Measurements from ENCODE around the gene TCP1.
A peak's percentile ranks its signal among the peaks of the same experiment; 100 is the strongest.
"Not testable (repeated sequence)": the region's sequence is repeated elsewhere in the genome, so short reads cannot be mapped to it uniquely, and the experiment has no call there.

Gene TCP1

DNA sequence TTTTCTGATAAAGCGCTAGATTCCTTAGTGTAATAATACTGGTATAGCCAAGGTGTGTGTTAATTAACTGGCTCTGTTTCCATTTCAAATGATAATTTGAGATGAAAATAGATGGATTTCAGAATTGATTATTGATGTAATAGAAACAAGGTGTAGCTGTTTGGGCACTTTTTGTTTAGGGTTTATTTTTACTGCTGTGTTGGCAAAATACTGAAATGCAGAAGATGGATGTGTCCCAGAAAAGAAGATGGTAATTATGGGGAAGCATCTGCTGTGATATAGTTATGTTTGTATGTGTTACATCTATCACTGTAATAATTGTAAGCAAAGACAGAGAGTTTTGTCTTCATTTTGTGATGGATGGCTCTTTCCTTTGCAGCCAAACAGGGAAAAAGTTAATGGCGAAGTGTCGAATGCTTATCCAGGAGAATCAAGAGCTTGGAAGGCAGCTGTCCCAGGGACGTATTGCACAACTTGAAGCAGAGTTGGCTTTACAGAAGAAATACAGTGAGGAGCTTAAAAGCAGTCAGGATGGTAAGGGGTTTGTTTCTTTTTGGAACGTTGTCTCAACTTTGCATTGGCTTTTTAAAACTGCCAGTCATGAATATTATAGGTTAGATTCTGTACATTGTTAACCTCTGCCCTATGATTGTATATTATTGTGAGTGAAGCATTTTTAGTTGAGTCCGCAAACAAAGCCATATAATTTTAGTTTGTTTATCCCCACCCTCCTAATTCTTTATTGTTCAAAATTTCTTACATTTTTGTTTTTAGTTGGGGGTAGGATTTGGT lies 36.1 kb downstream of the TCP1 start:
- TF ChIP-seq Cebpa-rat (IDR thresholded peaks at IDR 0.05), result no peak
- Histone ChIP-seq H3K4me3 (no peak overlapping the region), H3K4me1 (no peaks in the 10 kb centered on the region), H3K4me2 (no peak overlapping the region), H3K27me3 (no peaks in the 10 kb centered on the region), H4K20me1 (peaks cover 71% of the 10 kb centered on the region), H3K9ac (no peak overlapping the region), H3K27ac (no peak overlapping the region), H3K9me3 (no peaks in the 10 kb centered on the region), H3K36me3 (peaks cover 96% of the 10 kb centered on the region)

DNA sequence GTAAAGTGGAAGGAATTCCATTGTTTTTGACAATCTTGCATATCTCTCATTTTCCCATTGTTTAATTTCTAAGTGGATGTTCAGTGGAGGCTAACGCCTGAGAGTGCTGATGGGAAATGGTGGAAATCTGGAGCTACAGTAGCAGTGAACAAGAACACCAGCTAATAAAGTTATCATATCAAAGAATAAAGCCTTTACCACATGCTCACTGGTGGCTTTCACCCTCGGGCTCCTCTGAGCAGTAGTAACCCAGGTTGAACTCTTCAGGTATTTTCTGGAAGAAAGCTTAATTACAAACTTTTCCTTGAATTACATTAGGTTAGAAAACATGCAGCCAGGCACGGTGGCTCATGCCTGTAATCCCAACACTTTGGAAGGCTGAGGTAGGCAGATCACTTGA lies 38.0 kb downstream of the TCP1 start:
- peaks cover 96% of the 10 kb centered on the region for H3K36me3 ChIP-seq
- no peaks in the 10 kb centered on the region for H3K9me3 ChIP-seq

DNA sequence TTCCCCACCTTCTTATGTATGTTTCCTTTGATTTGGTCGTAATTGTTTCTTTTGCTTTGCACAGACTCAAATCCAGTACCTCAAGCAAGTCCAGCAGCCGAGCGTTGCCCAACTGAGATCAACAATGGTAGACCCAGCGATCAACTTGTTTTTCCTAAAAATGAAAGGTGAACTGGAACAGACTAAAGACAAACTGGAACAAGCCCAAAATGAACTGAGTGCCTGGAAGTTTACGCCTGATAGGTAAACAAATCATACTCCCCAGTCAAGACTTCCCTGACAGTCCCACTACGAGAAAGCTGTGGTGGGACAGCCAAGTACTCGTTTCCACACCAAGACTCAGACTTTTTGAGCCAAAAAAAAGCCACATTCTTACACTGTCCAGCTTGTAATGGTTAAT lies 41.3 kb downstream of the TCP1 start:
- H3K36me3 ChIP-seq, result peaks cover 98% of the 10 kb centered on the region
- not testable (repeated sequence) for H3K9me3 ChIP-seq, H3K4me3 ChIP-seq, H3K27ac ChIP-seq, H3K27me3 ChIP-seq, H3K4me1 ChIP-seq, H3K4me2 ChIP-seq, H3K9ac ChIP-seq
- peaks cover 91% of the 10 kb centered on the region for H4K20me1 ChIP-seq

More for the DNA sequence above, 38.0 kb downstream of the TCP1 start:
- Histone ChIP-seq H3K4me3 (no peak overlapping the region), H3K4me2 (no peak overlapping the region), H4K20me1 (peaks cover 86% of the 10 kb centered on the region), H3K27ac (no peak overlapping the region), H3K27me3 (no peaks in the 10 kb centered on the region), H3K4me1 (no peaks in the 10 kb centered on the region), H3K9ac (no peak overlapping the region)
- TF ChIP-seq Cebpa-rat (IDR thresholded peaks at IDR 0.05), result no peak

DNA sequence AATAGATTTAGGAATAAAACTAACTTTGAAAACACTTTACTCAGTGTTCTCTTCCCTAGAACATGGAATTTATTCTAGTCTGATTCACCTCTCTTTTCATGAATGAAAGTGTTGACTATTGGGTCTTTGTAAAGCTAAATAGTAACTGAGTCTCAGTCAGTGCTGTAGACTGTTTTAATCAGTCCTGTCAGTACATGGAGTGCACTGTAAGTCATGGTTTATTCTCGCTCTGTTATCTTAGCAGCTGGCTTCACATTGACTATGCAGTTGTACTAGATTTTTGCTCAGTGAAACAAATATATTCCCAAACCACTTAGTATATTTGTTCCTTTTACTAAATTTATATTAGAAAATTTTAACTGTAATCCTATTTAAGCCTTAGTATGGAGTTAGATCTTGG lies 42.6 kb downstream of the TCP1 start:
- no peaks in the 10 kb centered on the region for H3K4me1 ChIP-seq
- H3K4me2 ChIP-seq, result no peak overlapping the region
- H3K36me3 ChIP-seq, result peaks cover 98% of the 10 kb centered on the region
- H3K9ac ChIP-seq, result no peak overlapping the region
- H3K27ac ChIP-seq, result no peak overlapping the region
- H3K4me3 ChIP-seq, result no peak overlapping the region
- no peaks in the 10 kb centered on the region for H3K27me3 ChIP-seq
- TF ChIP-seq Cebpa-rat (IDR thresholded peaks at IDR 0.05), result no peak
- no peaks in the 10 kb centered on the region for H3K9me3 ChIP-seq
- peaks cover 91% of the 10 kb centered on the region for H4K20me1 ChIP-seq

DNA sequence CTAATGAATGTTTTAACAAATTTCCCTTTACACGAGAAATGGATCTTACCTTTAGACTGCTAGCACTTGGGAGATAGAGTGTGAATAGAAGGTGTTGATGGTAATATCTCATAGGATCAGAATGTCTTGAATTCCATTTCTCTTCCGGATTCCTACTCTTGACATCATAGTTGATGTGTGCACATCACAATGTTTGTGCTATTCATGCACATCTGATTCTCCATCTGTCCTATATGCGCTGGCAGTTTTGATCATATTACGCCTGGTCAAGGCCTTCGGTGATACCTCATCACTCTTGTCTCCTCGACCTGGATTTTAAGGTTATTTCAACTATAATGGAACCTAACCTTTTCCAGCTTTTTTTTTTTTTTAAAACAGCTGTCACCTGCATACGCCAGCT lies 44.3 kb downstream of the TCP1 start:
- no peaks in the 10 kb centered on the region for H3K9me3 ChIP-seq
- H3K9ac ChIP-seq, result no peak overlapping the region
- no peak overlapping the region for H3K4me2 ChIP-seq
- no peak overlapping the region for H3K27ac ChIP-seq
- TF ChIP-seq Cebpa-rat (IDR thresholded peaks at IDR 0.05), result no peak
- H4K20me1 ChIP-seq, result peaks cover 96% of the 10 kb centered on the region
- H3K27me3 ChIP-seq, result no peaks in the 10 kb centered on the region
- H3K36me3 ChIP-seq, result peaks cover 99% of the 10 kb centered on the region
- H3K4me1 ChIP-seq, result no peaks in the 10 kb centered on the region
- no peak overlapping the region for H3K4me3 ChIP-seq

DNA sequence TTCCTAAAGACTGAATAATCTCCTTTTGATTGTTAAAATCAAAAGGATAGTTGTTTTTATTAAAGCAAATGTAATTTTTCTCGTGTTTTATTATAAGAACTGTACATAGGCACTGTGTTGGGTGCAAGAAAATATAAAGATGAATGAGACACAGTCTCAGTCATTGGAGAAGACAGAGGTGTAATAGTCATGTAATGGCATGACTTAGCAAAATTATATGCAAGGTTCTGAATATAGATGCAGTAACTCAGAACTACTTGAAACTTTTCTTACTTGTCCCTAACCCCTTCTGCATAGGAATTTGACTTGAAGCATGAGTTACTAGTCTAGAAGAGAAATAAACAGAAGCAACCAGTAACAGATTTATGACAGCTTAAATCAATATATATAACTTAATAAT lies 47.2 kb downstream of the TCP1 start:
- Histone ChIP-seq H3K27me3 (no peaks in the 10 kb centered on the region), H3K36me3 (peaks cover 99% of the 10 kb centered on the region), H3K27ac (no peak overlapping the region), H3K9ac (no peak overlapping the region), H3K9me3 (no peaks in the 10 kb centered on the region), H3K4me3 (no peak overlapping the region), H4K20me1 (peaks cover 100% of the 10 kb centered on the region), H3K4me2 (no peak overlapping the region), H3K4me1 (no peaks in the 10 kb centered on the region)
- no peak for TF ChIP-seq Cebpa-rat (IDR thresholded peaks at IDR 0.05)

DNA sequence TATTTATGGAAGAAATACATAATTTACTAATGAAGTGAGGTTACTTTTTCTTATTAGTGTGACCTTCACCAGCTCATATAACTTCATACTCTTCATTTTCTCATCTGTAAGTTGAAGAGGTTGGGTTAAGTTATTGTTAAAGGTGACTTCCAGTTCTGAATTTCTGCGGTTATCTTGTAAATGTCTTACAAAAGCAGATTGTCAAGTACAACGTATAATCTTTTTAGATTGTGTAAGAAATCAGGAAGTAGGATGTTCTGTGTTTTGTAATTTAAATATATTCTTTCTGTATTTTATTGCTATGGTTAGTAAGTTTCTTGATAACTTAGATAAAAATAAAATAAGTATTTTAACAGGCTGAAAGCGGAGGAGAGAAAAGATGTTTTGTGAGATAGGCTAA lies 50.1 kb downstream of the TCP1 start:
- no peak overlapping the region for H3K4me3 ChIP-seq
- no peaks in the 10 kb centered on the region for H3K27me3 ChIP-seq
- no peaks in the 10 kb centered on the region for H3K9me3 ChIP-seq
- H3K27ac ChIP-seq, result no peak overlapping the region
- H3K36me3 ChIP-seq, result peaks cover 86% of the 10 kb centered on the region
- TF ChIP-seq Cebpa-rat (IDR thresholded peaks at IDR 0.05), result no peak
- H3K9ac ChIP-seq, result no peak overlapping the region
- peaks cover 100% of the 10 kb centered on the region for H4K20me1 ChIP-seq
- no peak overlapping the region for H3K4me2 ChIP-seq
- no peaks in the 10 kb centered on the region for H3K4me1 ChIP-seq

DNA sequence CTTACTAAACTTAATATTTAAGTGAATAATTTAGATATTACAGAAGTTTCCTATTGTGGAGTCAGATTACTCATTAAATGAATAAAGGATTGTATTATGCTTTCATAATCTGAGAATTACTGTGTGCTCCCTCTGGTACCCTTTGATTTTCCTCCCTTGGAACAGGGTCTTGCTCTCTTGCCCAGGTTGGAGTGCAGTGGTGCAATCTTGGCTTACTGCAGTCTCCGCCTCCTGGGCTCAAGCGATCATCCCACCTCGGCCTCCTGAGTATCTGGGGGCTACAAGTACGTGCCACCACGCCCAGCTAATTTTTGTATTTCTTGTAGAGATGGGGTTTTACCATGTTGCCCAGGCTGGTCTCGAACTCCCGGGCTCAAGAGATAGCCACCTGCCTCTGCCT lies 52.5 kb downstream of the TCP1 start:
- Histone ChIP-seq H3K36me3 (peaks cover 72% of the 10 kb centered on the region), H3K4me3 (no peak overlapping the region), H4K20me1 (peaks cover 100% of the 10 kb centered on the region), H3K9ac (no peak overlapping the region), H3K4me2 (no peak overlapping the region), H3K27ac (no peak overlapping the region), H3K4me1 (no peaks in the 10 kb centered on the region), H3K27me3 (no peaks in the 10 kb centered on the region), H3K9me3 (no peaks in the 10 kb centered on the region)
- no peak for TF ChIP-seq Cebpa-rat (IDR thresholded peaks at IDR 0.05)

DNA sequence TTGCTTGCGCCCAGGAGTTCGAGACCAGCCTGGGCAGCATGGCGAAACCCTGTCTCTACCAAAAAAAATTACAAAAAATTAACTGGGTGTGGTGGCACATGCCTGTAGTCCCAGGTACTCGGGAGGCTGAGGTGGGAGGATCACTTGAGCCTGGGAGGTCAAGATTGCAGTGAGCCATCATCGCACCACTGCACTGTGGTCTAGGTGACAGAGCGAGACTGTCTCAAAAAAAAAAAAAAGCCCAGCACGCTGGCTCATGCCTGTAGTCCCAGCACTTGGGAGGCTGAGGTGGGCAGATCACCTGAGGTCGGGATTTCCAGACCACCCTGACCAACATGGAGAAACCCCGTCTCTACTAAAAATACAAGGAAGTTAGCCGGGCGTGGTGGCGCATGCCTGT lies 56.0 kb downstream of the TCP1 start:
- not testable (repeated sequence) for H3K4me2 ChIP-seq, H3K27me3 ChIP-seq, H3K27ac ChIP-seq, H3K4me3 ChIP-seq, H3K9ac ChIP-seq, H3K9me3 ChIP-seq
- Histone ChIP-seq H3K4me1 (peaks cover 25% of the 10 kb centered on the region), H4K20me1 (peaks cover 100% of the 10 kb centered on the region), H3K36me3 (peaks cover 47% of the 10 kb centered on the region)

DNA sequence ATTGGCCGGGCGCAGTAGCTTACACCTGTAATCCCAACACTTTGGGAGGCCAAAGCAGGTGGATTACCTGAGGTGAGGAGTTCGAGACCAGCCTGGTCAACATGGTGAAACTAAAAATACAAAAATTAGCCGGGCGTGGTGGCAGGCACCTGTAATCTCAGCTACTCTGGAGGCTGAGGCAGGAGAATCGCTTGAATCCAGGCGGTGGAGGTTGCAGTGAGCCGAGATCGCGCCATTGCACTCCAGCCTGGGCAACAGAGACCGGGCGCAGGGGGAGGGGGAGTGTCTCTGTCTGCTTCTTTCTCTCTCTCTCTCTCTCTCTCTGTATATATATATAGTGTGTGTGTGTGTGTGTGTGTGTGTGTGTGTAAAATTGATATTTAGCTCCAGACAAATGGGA lies 56.9 kb downstream of the TCP1 start:
- H3K27me3 ChIP-seq, H3K9ac ChIP-seq, H3K9me3 ChIP-seq, H3K4me2 ChIP-seq, H3K27ac ChIP-seq, H3K4me3 ChIP-seq: not testable (repeated sequence)
- H3K36me3 ChIP-seq, result peaks cover 38% of the 10 kb centered on the region
- H3K4me1 ChIP-seq, result peaks cover 25% of the 10 kb centered on the region
- peaks cover 100% of the 10 kb centered on the region for H4K20me1 ChIP-seq

DNA sequence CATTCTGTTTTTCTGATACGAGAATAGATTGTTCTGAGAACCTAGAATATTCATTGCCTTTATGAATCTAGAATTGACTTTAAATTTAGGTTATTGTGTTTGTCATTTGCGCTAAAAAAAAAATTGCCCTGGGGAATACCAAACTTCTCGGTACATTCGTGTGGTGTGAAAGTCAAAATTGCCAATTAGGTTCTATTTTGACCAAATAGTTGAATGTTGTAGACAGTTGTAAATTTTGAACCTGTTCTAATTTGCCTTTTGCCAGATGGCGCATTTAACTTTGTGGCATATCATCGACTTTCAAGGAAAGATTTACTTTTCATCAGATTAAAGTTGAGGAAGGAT lies 59.1 kb downstream of the TCP1 start:
- Histone ChIP-seq H3K4me1 (peaks cover 32% of the 10 kb centered on the region), H3K9me3 (no peaks in the 10 kb centered on the region), H3K36me3 (peaks cover 23% of the 10 kb centered on the region), H4K20me1 (peaks cover 78% of the 10 kb centered on the region), H3K27ac (no peak overlapping the region), H3K4me3 (peak overlapping the region; percentile 94; the same call in 1 of the 2 replicates), H3K27me3 (no peaks in the 10 kb centered on the region), H3K9ac (no peak overlapping the region), H3K4me2 (peak overlapping the region; percentile 92)
- no peak for TF ChIP-seq Cebpa-rat (IDR thresholded peaks at IDR 0.05)
